Mesenchymal stem cell (in vitro differentiated cells and primary cell): Measurements from ENCODE around the gene CDH19.

ENCODE experiments used
- DNase-seq: peaks from one replicate; pipeline ENCODE4 v3.0.0-alpha.2; 2013
- H2AFZ ChIP-seq: one replicate; pipeline ENCODE4 v1.6.1; 2013; ENCODE audit warnings: low read depth, mild to moderate bottlenecking, control low read depth, inconsistent platforms, low read length, moderate library complexity
- H2AK5ac ChIP-seq: 2 replicates; pipeline ENCODE4 v1.6.1; 2013; ENCODE audit warnings: low read length, moderate library complexity, mild to moderate bottlenecking, inconsistent platforms; ENCODE audit not compliant: severe bottlenecking
- H2BK120ac ChIP-seq: one replicate; pipeline ENCODE4 v1.6.1; 2013; ENCODE audit warnings: low read depth, mild to moderate bottlenecking, inconsistent platforms, low read length, moderate library complexity
- H2BK12ac ChIP-seq, 2 experiments: one replicate each; pipeline ENCODE4 v1.6.1; 2013; ENCODE audit warnings: inconsistent platforms in 2 of 2, low read length in 2 of 2, mild to moderate bottlenecking in 2 of 2, moderate library complexity in 2 of 2, control low read depth in 1 of 2
- H2BK15ac ChIP-seq: one replicate; pipeline ENCODE4 v1.6.1; 2013; ENCODE audit warnings: mild to moderate bottlenecking, low read depth, inconsistent platforms; ENCODE audit not compliant: poor library complexity, severe bottlenecking
- H2BK5ac ChIP-seq: 2 replicates; pipeline ENCODE4 v1.6.1; 2013; ENCODE audit warnings: low read depth, mild to moderate bottlenecking, low read length, control low read depth, inconsistent platforms; ENCODE audit not compliant: poor library complexity, severe bottlenecking
- H3K14ac ChIP-seq, 2 experiments: one replicate each; pipeline ENCODE4 v1.6.1; 2013; ENCODE audit warnings: inconsistent platforms in 2 of 2, low read length in 2 of 2, control low read depth in 1 of 2, mild to moderate bottlenecking in 1 of 2, moderate library complexity in 1 of 2
- H3K18ac ChIP-seq, 2 experiments: one replicate each; pipeline ENCODE4 v1.6.1; 2013; ENCODE audit warnings: inconsistent platforms in 2 of 2, low read length in 2 of 2, control low read depth in 1 of 2, low read depth in 1 of 2, mild to moderate bottlenecking in 1 of 2
- H3K23ac ChIP-seq, 2 experiments: one replicate each; pipeline ENCODE4 v1.6.1; 2013; ENCODE audit warnings: inconsistent platforms in 2 of 2, low read length in 2 of 2, mild to moderate bottlenecking in 2 of 2, moderate library complexity in 2 of 2, control low read depth in 1 of 2
- H3K27ac ChIP-seq: 2 replicates; pipeline ENCODE4 v1.5.1; 2013; ENCODE audit warnings: mild to moderate bottlenecking, moderate library complexity, low read length, control low read depth, inconsistent platforms; ENCODE audit not compliant: poor library complexity, severe bottlenecking
- H3K27me3 ChIP-seq, 2 experiments: 2 replicates each; pipeline versions ENCODE4 v1.6.1 to v1.7.0; 2013; ENCODE audit warnings: low read length in 2 of 2, mild to moderate bottlenecking in 2 of 2, moderate library complexity in 2 of 2, control low read depth in 1 of 2, inconsistent platforms in 1 of 2; ENCODE audit not compliant: control insufficient read depth in 1 of 2, insufficient read depth in 1 of 2
- H3K36me3 ChIP-seq, 2 experiments: 2 replicates each; pipeline versions ENCODE4 v1.6.1 to v1.7.0; 2013; ENCODE audit warnings: low read length in 2 of 2, control low read depth in 1 of 2, inconsistent platforms in 1 of 2, low read depth in 1 of 2, mild to moderate bottlenecking in 1 of 2; ENCODE audit not compliant: insufficient read depth in 2 of 2, control insufficient read depth in 1 of 2
- H3K4ac ChIP-seq, 2 experiments: one replicate each; pipeline ENCODE4 v1.6.1; 2013; ENCODE audit warnings: inconsistent platforms in 2 of 2, low read length in 2 of 2, mild to moderate bottlenecking in 2 of 2, moderate library complexity in 2 of 2, control low read depth in 1 of 2, low read depth in 1 of 2
- H3K4me1 ChIP-seq: 2 replicates; pipeline ENCODE4 v1.6.1; 2013; ENCODE audit warnings: low read depth, low read length, control low read depth; ENCODE audit not compliant: control insufficient read depth, insufficient read depth
- H3K4me2 ChIP-seq: 2 replicates; pipeline ENCODE4 v1.6.1; 2013; ENCODE audit warnings: low read length, mild to moderate bottlenecking, inconsistent platforms; ENCODE audit not compliant: poor library complexity, severe bottlenecking
- H3K4me3 ChIP-seq, 2 experiments: 2 replicates each; pipeline versions ENCODE4 v1.5.1 to v1.7.0; 2013; ENCODE audit warnings: low read length in 2 of 2, mild to moderate bottlenecking in 2 of 2, control low read depth in 1 of 2, low read depth in 1 of 2; ENCODE audit not compliant: insufficient read depth in 1 of 2
- H3K79me1 ChIP-seq: replicated peaks from 2 replicates; pipeline ENCODE4 v1.6.1; 2013; ENCODE audit warnings: mild to moderate bottlenecking, control low read depth, low read length, inconsistent platforms; ENCODE audit not compliant: poor library complexity, severe bottlenecking
- H3K9ac ChIP-seq: 2 replicates; pipeline ENCODE4 v1.7.0; 2013; ENCODE audit warnings: mild to moderate bottlenecking, low read length, moderate library complexity
- H3K9me3 ChIP-seq: 2 replicates; pipeline ENCODE4 v1.7.0; 2013; ENCODE audit warnings: mild to moderate bottlenecking, low read length; ENCODE audit not compliant: control insufficient read depth
- H4K8ac ChIP-seq: one replicate; pipeline ENCODE4 v1.6.1; 2013; ENCODE audit warnings: inconsistent platforms, mild to moderate bottlenecking, low read length, moderate library complexity
- H4K91ac ChIP-seq: one replicate; pipeline ENCODE4 v1.6.1; 2013; ENCODE audit warnings: mild to moderate bottlenecking, low read length, inconsistent platforms
- WGBS: methylation state at CpG from one replicate; pipeline ENCODE4 v1.1.7; 2013; ENCODE audit warnings: mixed read lengths; 5-methylcytosine and 5-hydroxymethylcytosine counted together

The CDH19 gene

DNA sequence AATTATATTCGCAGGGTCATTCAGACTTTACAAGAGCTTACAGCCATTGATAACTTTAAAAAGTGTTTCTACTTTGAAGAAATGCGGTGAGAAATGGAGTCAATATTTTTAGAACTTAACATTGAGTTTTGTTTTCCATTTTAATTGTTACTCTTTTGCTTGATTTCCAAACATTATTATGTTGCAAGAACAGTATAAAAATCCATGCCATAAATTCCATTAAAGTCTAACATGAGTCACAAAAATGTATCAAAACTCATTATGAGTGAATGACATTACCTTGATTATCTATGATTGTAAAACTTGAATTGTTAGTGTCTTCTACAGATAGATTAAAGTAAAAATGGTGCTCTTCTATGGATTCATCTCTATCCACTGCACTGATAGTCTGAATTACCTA, 92.6 kb downstream of the CDH19 start:
- no peak overlapping the region for H3K18ac ChIP-seq
- no peak overlapping the region for H3K9ac ChIP-seq
- H3K4ac ChIP-seq = no peak overlapping the region
- no peak overlapping the region for H4K8ac ChIP-seq
- no peaks in the 10 kb centered on the region for H3K4me1 ChIP-seq
- H2BK12ac ChIP-seq = no peak overlapping the region
- H3K4me3 ChIP-seq = no peak overlapping the region
- WGBS = 57% methylated on average over 1 of the region's 2 CpGs
- H3K14ac ChIP-seq = no peak overlapping the region
- H3K27me3 ChIP-seq = no peaks in the 10 kb centered on the region
- H3K79me1 ChIP-seq = no peaks in the 10 kb centered on the region
- H3K9me3 ChIP-seq = no peaks in the 10 kb centered on the region
- H3K23ac ChIP-seq = no peak overlapping the region
- H2BK5ac ChIP-seq = no peak overlapping the region
- H3K27ac ChIP-seq = no peak overlapping the region
- H2BK120ac ChIP-seq = no peak overlapping the region
- no peak overlapping the region for H2BK15ac ChIP-seq
- H3K36me3 ChIP-seq = no peaks in the 10 kb centered on the region
- no peak overlapping the region for H2AK5ac ChIP-seq
- H4K91ac ChIP-seq = no peak overlapping the region
- no peak overlapping the region for H3K4me2 ChIP-seq
- no peak overlapping the region for H2AFZ ChIP-seq
- no peak for DNase-seq

- Histone ChIP-seq H3K9me3 (no peaks in the 10 kb centered on the region), H2BK5ac (no peak overlapping the region), H3K36me3 (no peaks in the 10 kb centered on the region), H3K4me2 (no peak overlapping the region), H3K4me3 (no peak overlapping the region), H3K23ac (no peak overlapping the region), H2AK5ac (no peak overlapping the region), H2BK12ac (no peak overlapping the region), H2BK120ac (no peak overlapping the region), H3K27ac (no peak overlapping the region), H3K4me1 (no peaks in the 10 kb centered on the region), H4K91ac (no peak overlapping the region), H3K27me3 (no peaks in the 10 kb centered on the region), H3K9ac (no peak overlapping the region), H3K4ac (no peak overlapping the region), H3K79me1 (no peaks in the 10 kb centered on the region), H4K8ac (no peak overlapping the region), H3K14ac (no peak overlapping the region), H3K18ac (no peak overlapping the region), H2AFZ (no peak overlapping the region), H2BK15ac (no peak overlapping the region)
- WGBS = 86% methylated on average over 4 of the region's 5 CpGs
- no peak for DNase-seq
Observed at GRCh38 chr18:66510357-66511045, 93.4 kb downstream of the CDH19 start.

GRCh38 chr18:66508937-66509336, 95.0 kb downstream of the CDH19 start:
- Histone ChIP-seq H3K9me3 (no peaks in the 10 kb centered on the region), H3K18ac (no peak overlapping the region), H3K23ac (no peak overlapping the region), H3K14ac (no peak overlapping the region), H3K9ac (no peak overlapping the region), H3K27ac (no peak overlapping the region), H2BK12ac (no peak overlapping the region), H3K4ac (no peak overlapping the region), H2BK120ac (no peak overlapping the region), H4K91ac (no peak overlapping the region), H2AFZ (no peak overlapping the region), H3K4me3 (no peak overlapping the region), H4K8ac (no peak overlapping the region), H2BK15ac (no peak overlapping the region), H3K27me3 (no peaks in the 10 kb centered on the region), H2AK5ac (no peak overlapping the region), H3K79me1 (no peaks in the 10 kb centered on the region), H3K4me1 (no peaks in the 10 kb centered on the region), H3K36me3 (no peaks in the 10 kb centered on the region), H3K4me2 (no peak overlapping the region), H2BK5ac (no peak overlapping the region)
- no peak for DNase-seq
- WGBS = 67% methylated on average over 1 of the region's 3 CpGs

DNA sequence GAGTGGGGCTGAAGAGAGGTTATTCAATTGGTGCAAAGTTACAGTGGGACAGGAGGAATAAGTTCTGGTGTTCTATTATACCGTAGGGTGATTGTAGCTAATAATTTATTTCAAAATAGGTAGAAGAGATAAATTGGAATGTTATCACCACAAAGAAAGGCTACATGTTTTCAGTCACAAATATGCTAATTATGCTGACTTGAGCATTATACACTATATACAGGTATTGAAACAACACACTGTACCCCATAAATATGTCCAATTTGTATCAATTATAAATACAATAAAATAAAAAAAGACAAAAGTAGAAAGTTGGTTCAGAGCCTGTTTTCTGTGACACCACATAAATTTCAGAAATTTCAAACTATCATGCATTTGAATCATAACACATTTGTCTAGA, 97.7 kb downstream of the CDH19 start:
- H3K4me2 ChIP-seq = no peak overlapping the region
- no peak overlapping the region for H4K8ac ChIP-seq
- no peak overlapping the region for H3K14ac ChIP-seq
- no peak overlapping the region for H3K18ac ChIP-seq
- no CpG with 5 or more reads among the region's 1 CpG for WGBS
- H3K4ac ChIP-seq = no peak overlapping the region
- no peak overlapping the region for H2AFZ ChIP-seq
- no peak overlapping the region for H2BK12ac ChIP-seq
- no peak overlapping the region for H3K4me3 ChIP-seq
- H2BK5ac ChIP-seq = no peak overlapping the region
- H3K36me3 ChIP-seq = no peaks in the 10 kb centered on the region
- H3K79me1 ChIP-seq = no peaks in the 10 kb centered on the region
- H3K9ac ChIP-seq = no peak overlapping the region
- H2BK120ac ChIP-seq = no peak overlapping the region
- no peak overlapping the region for H2BK15ac ChIP-seq
- H3K27me3 ChIP-seq = no peaks in the 10 kb centered on the region
- H3K4me1 ChIP-seq = no peaks in the 10 kb centered on the region
- no peaks in the 10 kb centered on the region for H3K9me3 ChIP-seq
- no peak overlapping the region for H3K27ac ChIP-seq
- H4K91ac ChIP-seq = no peak overlapping the region
- no peak overlapping the region for H3K23ac ChIP-seq
- DNase-seq = no peak
- no peak overlapping the region for H2AK5ac ChIP-seq
